RWPE2 (cell line): ENCODE data around the gene SH2D3C.

ENCODE experiments used
- ATAC-seq: fragments of 200-7000 bp; cut with Tn5 transposase; 3 replicates; pipeline ENCODE4 v1.9.1; 2021; ENCODE audit warnings: low read depth
- DNase-seq: peaks from one replicate; pipeline ENCODE4 v3.0.0-alpha.2; 2020; ENCODE audit warnings: low spot score
- H3K27ac ChIP-seq: fragments of 450-650 bp; 2 replicates; pipeline ENCODE4 v1.5.1; 2017; ENCODE audit warnings: mild to moderate bottlenecking; ENCODE audit not compliant: poor library complexity, severe bottlenecking
- H3K27me3 ChIP-seq: fragments of 250-450 bp; sonication (Bioruptor Pico); 2 replicates; pipeline ENCODE4 v1.5.1; 2021; ENCODE audit warnings: mild to moderate bottlenecking, moderate library complexity; ENCODE audit not compliant: insufficient read depth, poor library complexity, severe bottlenecking
- H3K36me3 ChIP-seq: fragments of 250-450 bp; sonication (Bioruptor Pico); 2 replicates; pipeline ENCODE4 v1.5.1; 2020; ENCODE audit warnings: low read depth, mild to moderate bottlenecking, moderate library complexity
- H3K4me1 ChIP-seq: fragments of 250-450 bp; sonication (Bioruptor Pico); 2 replicates; pipeline ENCODE4 v1.5.1; 2021; ENCODE audit warnings: mild to moderate bottlenecking, moderate library complexity; ENCODE audit not compliant: insufficient read depth, poor library complexity, severe bottlenecking
- H3K4me3 ChIP-seq: fragments of 250-450 bp; sonication (Bioruptor Pico); 2 replicates; pipeline ENCODE4 v1.5.1; 2021; ENCODE audit warnings: mild to moderate bottlenecking, moderate library complexity; ENCODE audit not compliant: severe bottlenecking
- H3K9me3 ChIP-seq: fragments of 250-450 bp; sonication (Bioruptor Pico); 2 replicates; pipeline ENCODE4 v1.5.1; 2021; ENCODE audit warnings: mild to moderate bottlenecking, moderate library complexity; ENCODE audit not compliant: severe bottlenecking
- CTCF ChIP-seq: fragments of 450-650 bp; IDR thresholded peaks from one replicate; pipeline ENCODE4 v1.5.1; 2017; ENCODE audit warnings: mild to moderate bottlenecking, moderate library complexity; ENCODE audit not compliant: poor library complexity, severe bottlenecking

The SH2D3C gene

GRCh38 chr9:127770583-127770904 is 7.9 kb downstream of the SH2D3C start:
- no peak overlapping the region for H3K27ac ChIP-seq
- H3K9me3 ChIP-seq: no peaks in the 10 kb centered on the region
- ATAC-seq (no peak), DNase-seq (no peak)
- H3K4me3 ChIP-seq: peak overlapping the region; percentile 35
- H3K4me1 ChIP-seq: peaks cover 5% of the 10 kb centered on the region
- no peak for TF ChIP-seq CTCF
- H3K36me3 ChIP-seq: no peaks in the 10 kb centered on the region
- H3K27me3 ChIP-seq: no peaks in the 10 kb centered on the region

DNA sequence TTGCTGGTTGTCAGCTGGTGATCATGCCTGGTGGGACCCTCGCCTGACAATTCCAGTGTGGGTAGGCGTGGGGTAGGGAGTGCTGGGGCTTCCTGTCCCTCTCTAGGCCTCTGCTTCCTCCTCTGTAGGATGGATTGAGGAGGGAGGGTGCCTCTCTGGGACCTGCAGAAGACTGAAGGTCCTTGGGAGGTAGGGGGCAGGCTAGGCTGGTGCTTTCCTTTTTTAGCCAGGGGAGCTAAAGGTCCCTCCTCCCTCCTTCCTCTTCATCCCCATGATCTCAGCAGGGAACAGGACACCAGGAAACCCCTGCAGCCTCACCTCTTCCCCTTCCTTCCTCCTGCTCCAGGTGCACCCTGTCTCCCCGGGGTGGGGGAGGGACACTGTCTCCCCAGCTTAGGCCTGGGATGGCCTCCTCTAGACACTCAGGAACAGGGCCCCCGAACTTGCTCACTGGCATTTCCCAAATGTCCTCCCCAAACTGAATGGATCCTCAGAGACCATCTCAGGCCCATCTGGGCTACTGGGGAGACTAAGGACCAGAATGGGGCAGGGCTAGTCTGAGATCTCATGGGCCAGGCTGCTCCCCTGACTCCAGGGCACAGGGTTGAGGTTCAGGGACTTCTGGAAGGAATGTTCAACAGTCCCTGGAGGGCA is 8.4 kb downstream of the SH2D3C start:
- ATAC-seq (no peak), DNase-seq (no peak)
- Histone ChIP-seq H3K27me3 (no peaks in the 10 kb centered on the region), H3K4me3 (no peak overlapping the region), H3K27ac (no peak overlapping the region), H3K36me3 (no peaks in the 10 kb centered on the region), H3K9me3 (no peaks in the 10 kb centered on the region), H3K4me1 (peaks cover 5% of the 10 kb centered on the region)
- TF ChIP-seq CTCF: no peak

DNA sequence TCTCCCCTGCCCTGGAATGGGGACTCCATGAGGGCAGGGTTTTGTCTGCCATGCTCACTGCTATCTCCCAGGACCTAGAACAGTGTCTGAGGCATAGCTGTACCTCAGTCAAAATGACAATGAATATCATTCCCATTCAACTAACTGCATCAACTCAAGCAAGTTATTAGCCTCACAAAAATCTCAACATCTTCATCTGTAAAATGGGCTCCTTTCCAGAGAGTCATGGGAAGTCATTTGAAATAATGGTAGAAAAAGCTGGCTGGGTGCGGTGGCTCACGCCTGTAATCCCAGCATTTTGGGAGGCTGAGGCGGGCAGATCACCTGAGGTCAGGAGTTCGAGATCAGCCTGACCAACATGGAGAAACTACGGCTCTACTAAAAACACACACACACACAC is 9.4 kb downstream of the SH2D3C start:
- DNase-seq (no peak), ATAC-seq (no peak)
- no peaks in the 10 kb centered on the region for H3K36me3 ChIP-seq
- H3K4me1 ChIP-seq: peaks cover 5% of the 10 kb centered on the region
- TF ChIP-seq CTCF: no peak
- H3K4me3 ChIP-seq: no peak overlapping the region
- H3K27me3 ChIP-seq: no peaks in the 10 kb centered on the region
- no peak overlapping the region for H3K27ac ChIP-seq
- no peaks in the 10 kb centered on the region for H3K9me3 ChIP-seq

GRCh38 chr9:127768698-127769097 is 9.8 kb downstream of the SH2D3C start:
- Histone ChIP-seq H3K4me3 (no peak overlapping the region), H3K27me3 (no peaks in the 10 kb centered on the region), H3K27ac (no peak overlapping the region), H3K4me1 (peaks cover 5% of the 10 kb centered on the region), H3K9me3 (no peaks in the 10 kb centered on the region), H3K36me3 (no peaks in the 10 kb centered on the region)
- no peak for TF ChIP-seq CTCF
- ATAC-seq (no peak), DNase-seq (no peak)

DNA sequence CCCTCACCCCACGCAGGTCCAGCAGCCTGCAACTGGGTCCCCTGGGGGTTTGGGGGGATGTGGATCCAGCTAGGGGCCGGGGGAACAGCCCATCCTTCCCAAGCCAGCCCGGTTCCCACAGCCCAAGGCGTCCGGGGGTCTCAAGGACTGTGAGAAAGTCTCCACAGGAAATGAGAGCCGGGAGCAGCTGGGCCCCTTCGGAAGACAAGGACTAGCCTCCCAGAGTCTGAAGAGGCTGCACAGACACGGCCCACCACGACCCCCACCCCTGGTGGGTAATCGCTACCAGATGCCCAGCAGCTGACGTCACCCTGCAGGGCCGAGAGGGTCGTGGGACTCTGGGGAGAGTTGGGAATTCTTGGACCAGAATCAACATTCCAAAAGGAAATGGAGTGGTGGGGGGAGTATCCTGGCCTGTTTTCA is 10.5 kb downstream of the SH2D3C start:
- no peak overlapping the region for H3K4me3 ChIP-seq
- no peak for TF ChIP-seq CTCF
- DNase-seq (no peak), ATAC-seq (no peak)
- H3K4me1 ChIP-seq: peaks cover 5% of the 10 kb centered on the region
- H3K27ac ChIP-seq: no peak overlapping the region
- H3K27me3 ChIP-seq: no peaks in the 10 kb centered on the region
- H3K36me3 ChIP-seq: no peaks in the 10 kb centered on the region
- no peaks in the 10 kb centered on the region for H3K9me3 ChIP-seq
